Liver (tissue), 9 donors: ENCODE measurements around the gene NOL4L. TPM values are rescaled to one million over a fixed set of nuclear protein-coding genes. Genes with fewer than 3 reads are reported as not detected.

Experiments
- DNase-seq: peaks from one replicate; pipeline ENCODE4 v3.0.0-alpha.2; 2017; ENCODE audit warnings: low spot score
- H3K27ac ChIP-seq, 2 donors: one replicate each; pipeline ENCODE4 v1.7.0; 2013; ENCODE audit warnings: inconsistent platforms in 2 of 2, low read length in 2 of 2, control low read depth in 1 of 2, low read depth in 1 of 2, mild to moderate bottlenecking in 1 of 2
- H3K27me3 ChIP-seq, 4 donors: one replicate each; pipeline versions ENCODE4 v1.6.1 to v1.7.0; 2013; ENCODE audit warnings: low read length in 3 of 4, inconsistent platforms in 1 of 4, mild to moderate bottlenecking in 1 of 4, moderate library complexity in 1 of 4; ENCODE audit not compliant: control insufficient read depth in 4 of 4, insufficient read depth in 4 of 4
- H3K36me3 ChIP-seq, 4 donors: one replicate each; pipeline versions ENCODE4 v1.6.1 to v1.7.0; 2013; ENCODE audit warnings: low read length in 3 of 4, mild to moderate bottlenecking in 3 of 4, low read depth in 1 of 4, moderate library complexity in 1 of 4; ENCODE audit not compliant: control insufficient read depth in 4 of 4, insufficient read depth in 3 of 4
- H3K4me1 ChIP-seq, 4 donors: one replicate each; pipeline versions ENCODE4 v1.6.1 to v1.7.0; 2013; ENCODE audit warnings: low read length in 3 of 4, mild to moderate bottlenecking in 3 of 4, moderate library complexity in 1 of 4; ENCODE audit not compliant: control insufficient read depth in 4 of 4, insufficient read depth in 4 of 4
- H3K4me3 ChIP-seq, 3 donors: one replicate each; pipeline versions ENCODE4 v1.6.1 to v1.7.0; 2013; ENCODE audit warnings: low read length in 3 of 3, control low read depth in 1 of 3, low read depth in 1 of 3, mild to moderate bottlenecking in 1 of 3
- H3K9ac ChIP-seq, 2 donors: one replicate each; pipeline ENCODE4 v1.7.0; 2013; ENCODE audit warnings: low read length in 2 of 2, mild to moderate bottlenecking in 2 of 2, moderate library complexity in 2 of 2, control low read depth in 1 of 2, low read depth in 1 of 2
- H3K9me3 ChIP-seq, 4 donors: one replicate each; pipeline versions ENCODE4 v1.6.1 to v1.7.0; 2013; ENCODE audit warnings: low read length in 3 of 4; ENCODE audit not compliant: control insufficient read depth in 4 of 4
- EGR1 ChIP-seq, 2 donors: IDR thresholded peaks; 2 replicates each; pipeline ENCODE4 v1.6.1; 2016 to 2018; ENCODE audit warnings: antibody characterized with exemption in 2 of 2, low read depth in 2 of 2
- FOXA1 ChIP-seq: IDR thresholded peaks from 2 replicates; pipeline ENCODE4 v1.6.1; 2016; ENCODE audit warnings: antibody characterized with exemption
- FOXA2 ChIP-seq: IDR thresholded peaks from 2 replicates; pipeline ENCODE4 v1.6.1; 2016; ENCODE audit warnings: antibody characterized with exemption
- JUND ChIP-seq, 2 donors: IDR thresholded peaks; 2 replicates each; pipeline ENCODE4 v1.6.1; 2016; ENCODE audit warnings: antibody characterized with exemption in 2 of 2
- MAX ChIP-seq: IDR thresholded peaks from 2 replicates; pipeline ENCODE4 v1.6.1; 2016; ENCODE audit warnings: antibody characterized with exemption
- NR2F2 ChIP-seq: IDR thresholded peaks from 2 replicates; pipeline ENCODE4 v1.6.1; 2016; ENCODE audit warnings: antibody characterized with exemption
- RAD21 ChIP-seq, 2 donors: IDR thresholded peaks; 2 replicates each; pipeline ENCODE4 v1.6.1; 2016; ENCODE audit warnings: antibody characterized with exemption in 2 of 2, mild to moderate bottlenecking in 2 of 2
- REST ChIP-seq: IDR thresholded peaks from 2 replicates; pipeline ENCODE4 v1.6.1; 2016; ENCODE audit warnings: antibody characterized with exemption, mild to moderate bottlenecking
- RXRA ChIP-seq, 2 donors: IDR thresholded peaks; 2 replicates each; pipeline ENCODE4 v1.6.1; 2017 to 2018; ENCODE audit warnings: antibody characterized with exemption in 2 of 2, mild to moderate bottlenecking in 1 of 2
- SP1 ChIP-seq: IDR thresholded peaks from 2 replicates; pipeline ENCODE4 v1.6.1; 2018; ENCODE audit warnings: antibody characterized with exemption, mild to moderate bottlenecking
- YY1 ChIP-seq: IDR thresholded peaks from 2 replicates; pipeline ENCODE4 v1.6.1; 2016; ENCODE audit warnings: antibody characterized with exemption, mild to moderate bottlenecking
- WGBS: extraction: QIAGEN DNeasy Blood & Tissue Kit; methylation state at CpG from one replicate; pipeline ENCODE4 v1.1.7; 2013; 5-methylcytosine and 5-hydroxymethylcytosine counted together
- polyA plus RNA-seq, 2 donors: library from polyadenylated mRNA; stranded (reverse) in 1 of 2; unstranded in 1 of 2; fragments of 200-250 nt in 1 of 2; fragments of >200 nt in 1 of 2; fragmentation: Nextera tagmentation in 1 of 2; extraction: Ambion mirVana in 1 of 2; gene quantifications; one replicate each; pipeline versions ENCODE4 v1.2.1 to v1.2.3, GENCODE V29; 2013 to 2015
- total RNA-seq, 2 donors: library from RNA; depleted of rRNA; stranded (reverse); fragments of >200 nt; gene quantifications; one replicate each; pipeline ENCODE4 v1.2.3, GENCODE V29; 2014
- TF ChIP-seq, protein P1 (sequence below): IDR thresholded peaks from 2 replicates; pipeline ENCODE4 v1.6.1; 2016; ENCODE audit warnings: antibody characterized with exemption
- TF ChIP-seq, protein P2 (sequence below): IDR thresholded peaks from 2 replicates; pipeline ENCODE4 v1.6.1; 2016; ENCODE audit warnings: antibody characterized with exemption
- donor health status: healthy.
- donor health status: healthy.
- donor health status: healthy.
- donor health status: healthy.
- donor health status: healthy.

The NOL4L gene
- total and polyA plus RNA-seq, 4 donors = 2.2 to 6.8 (median 4.3) TPM

DNA sequence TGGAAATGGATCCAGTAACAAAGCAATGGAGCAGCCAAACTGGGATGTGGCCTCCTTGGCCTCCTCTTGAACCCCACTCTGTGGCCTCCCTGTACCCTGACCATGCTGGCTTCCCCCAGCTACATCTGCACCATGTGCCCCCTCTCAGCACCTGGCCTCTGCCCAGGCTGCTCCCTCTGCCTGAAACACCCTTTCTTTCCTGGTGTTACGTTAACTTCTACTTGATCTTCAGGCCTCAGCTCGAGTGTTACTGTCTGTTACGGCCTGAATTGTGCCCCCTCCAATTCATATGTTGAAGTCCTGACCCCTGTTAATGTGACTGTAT lies 30.2 kb downstream of the NOL4L start:
- no peak overlapping the region for H3K27ac ChIP-seq
- TF ChIP-seq MAX (no peak), NR2F2 (no peak), FOXA1 (no peak), EGR1 (IDR thresholded peaks at IDR 0.05; ENCODE audit: low read depth in 2 of 2) (no peak), SP1 (no peak), FOXA2 (no peak)
- TF ChIP-seq, protein P1, sequence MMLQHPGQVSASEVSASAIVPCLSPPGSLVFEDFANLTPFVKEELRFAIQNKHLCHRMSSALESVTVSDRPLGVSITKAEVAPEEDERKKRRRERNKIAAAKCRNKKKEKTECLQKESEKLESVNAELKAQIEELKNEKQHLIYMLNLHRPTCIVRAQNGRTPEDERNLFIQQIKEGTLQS = no peak
- H3K4me3 ChIP-seq = no peak overlapping the region
- no peaks in the 10 kb centered on the region for H3K4me1 ChIP-seq
- DNase-seq = no peak
- no peaks in the 10 kb centered on the region for H3K9me3 ChIP-seq
- H3K9ac ChIP-seq = no peak overlapping the region
- H3K36me3 ChIP-seq = no peaks in the 10 kb centered on the region
- 98% methylated on average over 3 of the region's 3 CpGs for WGBS
- no peaks in the 10 kb centered on the region for H3K27me3 ChIP-seq

DNA sequence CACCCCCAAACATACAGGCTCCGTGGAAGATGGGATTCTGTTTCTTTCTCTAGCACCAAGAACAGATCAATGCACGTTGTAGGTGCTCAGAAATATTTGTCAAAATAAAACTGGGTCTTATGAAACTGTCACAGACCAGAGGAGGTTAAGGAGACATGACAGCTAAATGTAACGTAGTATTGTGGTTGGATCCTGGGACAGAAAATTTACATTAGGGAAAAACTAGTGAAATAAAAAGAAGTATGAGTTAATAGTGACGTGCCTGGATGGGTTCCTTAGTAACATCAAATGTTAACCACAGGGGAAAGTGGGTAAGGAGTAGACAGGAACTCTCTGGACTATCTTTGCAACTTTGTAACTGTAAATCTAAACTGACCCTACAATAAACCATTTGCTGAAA lies 31.5 kb downstream of the NOL4L start:
- WGBS = 89% methylated on average over 4 of the region's 4 CpGs
- Histone ChIP-seq H3K27me3 (no peaks in the 10 kb centered on the region), H3K9ac (no peak overlapping the region), H3K4me1 (no peaks in the 10 kb centered on the region), H3K4me3 (no peak overlapping the region), H3K27ac (no peak overlapping the region), H3K9me3 (no peaks in the 10 kb centered on the region), H3K36me3 (no peaks in the 10 kb centered on the region)
- TF ChIP-seq, protein P1 = no peak
- TF ChIP-seq NR2F2 = no peak
- TF ChIP-seq, protein P2, sequence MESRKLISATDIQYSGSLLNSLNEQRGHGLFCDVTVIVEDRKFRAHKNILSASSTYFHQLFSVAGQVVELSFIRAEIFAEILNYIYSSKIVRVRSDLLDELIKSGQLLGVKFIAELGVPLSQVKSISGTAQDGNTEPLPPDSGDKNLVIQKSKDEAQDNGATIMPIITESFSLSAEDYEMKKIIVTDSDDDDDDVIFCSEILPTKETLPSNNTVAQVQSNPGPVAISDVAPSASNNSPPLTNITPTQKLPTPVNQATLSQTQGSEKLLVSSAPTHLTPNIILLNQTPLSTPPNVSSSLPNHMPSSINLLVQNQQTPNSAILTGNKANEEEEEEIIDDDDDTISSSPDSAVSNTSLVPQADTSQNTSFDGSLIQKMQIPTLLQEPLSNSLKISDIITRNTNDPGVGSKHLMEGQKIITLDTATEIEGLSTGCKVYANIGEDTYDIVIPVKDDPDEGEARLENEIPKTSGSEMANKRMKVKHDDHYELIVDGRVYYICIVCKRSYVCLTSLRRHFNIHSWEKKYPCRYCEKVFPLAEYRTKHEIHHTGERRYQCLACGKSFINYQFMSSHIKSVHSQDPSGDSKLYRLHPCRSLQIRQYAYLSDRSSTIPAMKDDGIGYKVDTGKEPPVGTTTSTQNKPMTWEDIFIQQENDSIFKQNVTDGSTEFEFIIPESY = no peak
- TF ChIP-seq RXRA (IDR thresholded peaks at IDR 0.05) = no peak
- no peak for TF ChIP-seq RAD21 (IDR thresholded peaks at IDR 0.05)
- TF ChIP-seq JUND (IDR thresholded peaks at IDR 0.05) = no peak
- TF ChIP-seq YY1 = no peak
- no peak for TF ChIP-seq SP1
- TF ChIP-seq EGR1 (IDR thresholded peaks at IDR 0.05; ENCODE audit: low read depth in 2 of 2) = no peak
- no peak for TF ChIP-seq REST
- no peak for DNase-seq

DNA sequence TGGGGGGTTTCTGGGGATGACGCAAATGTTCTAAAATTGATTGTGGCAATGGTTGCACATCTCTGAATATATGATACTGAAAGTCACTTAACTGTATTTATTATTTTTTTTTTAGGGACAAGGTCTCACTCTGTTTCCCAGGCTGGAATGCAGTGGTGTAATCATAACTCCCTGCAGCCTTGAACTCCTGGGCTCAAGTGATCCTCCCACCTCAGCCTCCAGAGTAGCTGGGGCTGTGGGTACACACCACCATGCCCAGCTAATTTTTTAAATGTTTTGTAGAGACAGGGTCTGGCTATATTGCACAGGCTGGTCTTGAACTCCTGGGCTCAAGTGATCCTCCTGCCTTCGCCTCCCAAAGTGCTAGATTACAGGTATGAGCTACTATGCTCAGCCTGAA lies 33.4 kb downstream of the NOL4L start:
- H3K36me3 ChIP-seq = no peaks in the 10 kb centered on the region
- H3K4me1 ChIP-seq = no peaks in the 10 kb centered on the region
- no peaks in the 10 kb centered on the region for H3K9me3 ChIP-seq
- no peak for DNase-seq
- H3K27me3 ChIP-seq = no peaks in the 10 kb centered on the region
- H3K27ac ChIP-seq = no peak overlapping the region
- H3K4me3 ChIP-seq = no peak overlapping the region
- WGBS = 93% methylated on average over 2 of the region's 2 CpGs
- no peak for TF ChIP-seq MAX
- no peak overlapping the region for H3K9ac ChIP-seq
